Urinary bladder (tissue), 4 donors: Measurements from ENCODE around the gene FOXO3B. TPM values are rescaled to one million over a fixed set of nuclear protein-coding genes. Genes with fewer than 3 reads are reported as not detected.
"Not testable (repeated sequence)": the region's sequence is repeated elsewhere in the genome, so short reads cannot be mapped to it uniquely, and the experiment has no call there.

Source experiments
- DNase-seq: peaks from one replicate; pipeline ENCODE4 v3.0.0-alpha.2; 2015; ENCODE audit errors: extremely low spot score
- H3K27ac ChIP-seq: one replicate; pipeline ENCODE4 v1.5.1; 2013; ENCODE audit warnings: low read depth, mild to moderate bottlenecking, moderate library complexity
- H3K36me3 ChIP-seq: one replicate; pipeline ENCODE4 v1.6.1; 2013; ENCODE audit warnings: mild to moderate bottlenecking, moderate library complexity; ENCODE audit not compliant: insufficient read depth
- H3K4me1 ChIP-seq: one replicate; pipeline ENCODE4 v1.6.1; 2013; ENCODE audit warnings: mild to moderate bottlenecking, moderate library complexity; ENCODE audit not compliant: insufficient read depth
- H3K4me3 ChIP-seq: one replicate; pipeline ENCODE4 v1.5.1; 2013; ENCODE audit warnings: low read depth, low read length
- WGBS: extraction: QIAGEN DNeasy Blood & Tissue Kit; methylation state at CpG from one replicate; pipeline ENCODE4 v1.1.7; 2013; 5-methylcytosine and 5-hydroxymethylcytosine counted together
- polyA plus RNA-seq: library from polyadenylated mRNA; stranded (reverse); fragments of 200-250 nt; gene quantifications from one replicate; pipeline ENCODE4 v1.2.3, GENCODE V29; 2013
- total RNA-seq: library from RNA; depleted of rRNA; stranded (reverse); fragments of >200 nt; gene quantifications from one replicate; pipeline ENCODE4 v1.2.3, GENCODE V29; 2014
- donor health status: healthy with polysubstance abuse.
- donor health status: healthy.

FOXO3B gene
- total and polyA plus RNA-seq, 2 donors, result 3.0 to 6.1 TPM

DNA sequence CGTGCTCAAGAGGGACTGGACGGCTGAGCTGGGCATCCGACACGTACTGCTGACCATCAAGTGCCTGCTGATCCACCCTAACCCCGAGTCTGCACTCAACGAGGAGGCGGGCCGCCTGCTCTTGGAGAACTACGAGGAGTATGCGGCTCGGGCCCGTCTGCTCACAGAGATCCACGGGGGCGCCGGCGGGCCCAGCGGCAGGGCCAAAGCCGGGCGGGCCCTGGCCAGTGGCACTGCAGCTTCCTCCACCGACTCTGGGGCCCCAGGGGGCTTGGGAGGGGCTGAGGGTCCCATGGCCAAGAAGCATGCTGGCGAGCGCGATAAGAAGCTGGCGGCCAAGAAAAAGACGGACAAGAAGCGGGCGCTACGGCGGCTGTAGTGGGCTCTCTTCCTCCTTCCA lies 4.7 kb downstream of the FOXO3B start:
- WGBS, result 98% methylated on average over 29 of the region's 29 CpGs
- not testable (repeated sequence) for DNase-seq, H3K36me3 ChIP-seq, H3K4me1 ChIP-seq, H3K27ac ChIP-seq, H3K4me3 ChIP-seq

DNA sequence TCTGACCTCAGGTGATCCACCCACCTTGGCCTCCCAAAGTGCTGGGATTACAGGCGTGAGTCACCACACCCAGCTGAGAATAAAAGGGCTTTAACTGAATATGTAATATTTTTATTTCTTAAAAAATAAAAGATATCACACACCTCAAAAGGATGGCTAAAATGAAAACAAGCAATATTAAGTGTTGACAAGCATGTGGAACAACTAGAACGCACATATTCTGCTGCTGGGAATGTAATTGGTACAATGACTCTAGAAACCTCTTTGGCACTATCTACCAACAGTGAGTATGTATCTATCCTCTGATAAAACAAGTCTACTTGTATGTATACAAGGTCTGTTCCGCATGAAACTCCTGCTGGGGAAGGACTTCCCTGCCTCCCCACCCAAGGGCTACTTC lies 5.2 kb downstream of the FOXO3B start:
- not testable (repeated sequence) for H3K4me1 ChIP-seq, H3K4me3 ChIP-seq, DNase-seq, H3K27ac ChIP-seq, H3K36me3 ChIP-seq
- WGBS, result 97% methylated on average over 3 of the region's 3 CpGs

DNA sequence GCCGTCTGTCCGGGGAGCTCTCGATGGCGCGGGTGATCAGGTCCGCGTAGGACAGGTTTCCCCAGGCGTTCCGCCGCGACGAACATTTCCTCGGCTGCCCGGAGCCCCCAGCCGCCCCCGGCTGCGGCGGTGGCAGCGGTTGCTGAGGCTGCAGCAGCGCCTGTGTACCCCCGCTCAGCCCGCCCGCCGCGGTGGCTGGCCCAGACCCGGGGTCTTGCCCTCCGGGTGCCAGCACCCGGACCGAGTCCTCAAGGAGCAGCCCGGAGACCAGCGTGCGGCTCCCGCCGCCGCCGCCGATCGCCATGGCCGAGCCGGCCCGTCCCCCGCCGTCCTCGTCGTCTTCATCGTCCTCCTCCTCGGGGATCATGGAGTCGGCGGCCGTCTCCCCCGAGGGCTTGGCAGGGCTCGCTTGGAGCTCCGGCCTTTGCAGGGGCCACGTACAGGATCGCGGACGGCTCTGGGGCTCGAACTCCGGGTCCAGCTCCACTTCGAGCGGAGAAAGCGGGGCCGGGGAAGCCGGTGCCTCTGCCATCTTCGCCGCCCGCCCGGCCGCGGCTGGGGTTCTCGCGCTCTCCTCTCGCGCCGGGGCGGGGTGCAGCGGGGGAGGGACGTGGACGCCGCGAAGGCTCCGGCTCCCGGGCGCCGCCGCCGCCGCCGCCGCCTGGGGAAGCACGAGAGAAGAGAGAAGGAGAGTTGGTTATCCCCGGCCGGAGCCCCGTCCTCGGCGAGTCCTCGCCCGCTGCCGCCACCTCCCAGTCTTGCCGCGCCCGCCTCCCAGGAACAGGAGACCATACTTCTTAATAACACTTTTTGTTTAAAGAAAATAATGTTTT lies 9.5 kb downstream of the FOXO3B start:
- 96% methylated on average over 81 of the region's 102 CpGs for WGBS
- DNase-seq, H3K27ac ChIP-seq, H3K4me1 ChIP-seq, H3K4me3 ChIP-seq, H3K36me3 ChIP-seq: not testable (repeated sequence)

DNA sequence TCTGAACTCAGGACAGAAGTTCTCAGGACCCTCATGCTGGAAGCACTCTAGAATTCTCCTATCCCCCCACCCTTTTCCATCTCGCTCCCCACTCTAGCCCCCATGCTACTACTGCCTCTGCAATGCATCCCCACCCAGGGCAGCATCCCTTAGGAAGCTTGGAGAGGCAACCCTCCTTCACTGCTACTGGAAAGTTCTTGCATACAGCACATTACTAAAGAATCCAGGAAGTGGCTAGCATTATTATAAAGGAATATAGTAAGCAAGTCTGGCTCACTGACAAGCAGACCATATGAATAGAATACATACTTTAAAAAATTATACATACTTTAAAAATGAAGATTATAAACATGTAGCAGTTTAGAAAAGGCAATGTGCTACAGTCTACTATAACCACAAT lies 13.5 kb downstream of the FOXO3B start:
- not testable (repeated sequence) for H3K27ac ChIP-seq, H3K36me3 ChIP-seq, H3K4me1 ChIP-seq, DNase-seq, H3K4me3 ChIP-seq
- 98% methylated on average over 1 of the region's 1 CpG for WGBS

DNA sequence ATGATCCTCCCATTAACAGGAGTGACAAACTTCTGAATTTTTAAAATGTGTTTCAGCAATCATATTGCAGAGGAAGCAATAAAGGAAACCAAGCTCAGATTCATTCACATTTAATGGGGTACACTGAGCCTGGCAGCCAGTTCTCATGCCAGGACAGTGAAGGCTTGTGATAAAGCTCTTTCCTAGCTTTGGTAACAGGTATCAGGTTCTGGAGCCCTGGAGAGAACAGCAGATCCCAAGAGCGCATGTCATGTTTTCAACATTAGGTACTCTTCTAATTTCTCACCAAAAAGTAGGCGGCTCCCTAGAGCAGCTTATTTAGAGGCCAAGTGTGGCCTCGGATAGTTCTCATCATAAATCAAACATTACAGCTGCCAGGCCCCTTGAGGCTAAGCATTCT lies 14.6 kb downstream of the FOXO3B start:
- not testable (repeated sequence) for H3K36me3 ChIP-seq, H3K4me3 ChIP-seq, H3K27ac ChIP-seq, H3K4me1 ChIP-seq, DNase-seq
- WGBS, result 99% methylated on average over 3 of the region's 3 CpGs

DNA sequence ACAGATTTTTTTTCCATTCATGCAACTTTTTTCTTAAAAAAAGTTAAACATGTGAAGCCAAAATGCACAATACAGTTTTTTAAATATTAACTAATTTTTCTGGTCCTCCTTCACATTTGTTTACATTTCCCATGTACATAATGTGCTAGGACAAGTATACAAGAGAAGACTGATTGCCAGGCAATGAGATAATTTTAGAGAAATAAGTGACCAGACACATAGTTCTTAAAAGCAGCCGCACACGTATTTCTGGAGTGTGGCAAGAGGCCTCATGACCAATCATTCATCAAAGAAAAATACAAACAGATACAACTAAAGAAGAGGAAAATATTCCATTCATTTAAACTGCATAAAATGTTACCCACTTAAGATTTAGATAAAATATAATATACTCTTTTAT lies 15.8 kb downstream of the FOXO3B start:
- 100% methylated on average over 2 of the region's 2 CpGs for WGBS

DNA sequence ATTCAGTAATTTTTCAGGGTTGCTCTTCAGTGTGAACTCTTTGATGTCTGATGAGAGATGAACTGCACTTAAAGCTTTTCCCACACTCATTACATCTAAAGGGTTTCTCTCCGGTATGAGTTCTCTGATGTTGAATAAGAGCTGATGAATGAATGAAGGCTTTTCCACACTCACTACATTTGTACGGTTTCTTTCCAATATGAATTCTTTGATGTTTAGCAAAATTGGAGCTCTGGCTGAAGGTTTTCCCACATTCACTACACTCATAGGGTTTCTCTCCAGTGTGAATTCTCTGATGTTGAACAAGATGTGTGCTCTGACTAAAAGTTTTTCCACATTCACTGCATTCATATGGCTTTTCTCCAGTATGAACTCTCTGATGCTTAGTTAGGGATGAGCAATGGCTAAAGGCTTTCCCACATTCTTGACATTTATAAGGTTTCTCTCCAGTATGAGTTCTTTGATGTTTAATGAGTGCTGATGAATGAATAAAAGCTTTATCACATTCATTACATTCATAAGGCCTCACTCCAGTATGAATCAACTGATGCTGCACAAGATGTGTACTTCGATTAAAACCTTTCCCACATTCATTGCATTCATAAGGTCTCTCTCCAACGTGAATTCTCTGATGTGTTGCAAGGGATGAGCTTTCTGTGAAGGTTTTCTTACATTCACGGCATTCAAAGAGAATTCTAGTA lies 20.0 kb downstream of the FOXO3B start:
- DNase-seq, H3K4me1 ChIP-seq, H3K27ac ChIP-seq, H3K36me3 ChIP-seq, H3K4me3 ChIP-seq: not testable (repeated sequence)
- WGBS, result 95% methylated on average over 5 of the region's 5 CpGs

More for the DNA sequence above, 15.8 kb downstream of the FOXO3B start:
- not testable (repeated sequence) for H3K4me1 ChIP-seq, H3K4me3 ChIP-seq, DNase-seq, H3K27ac ChIP-seq, H3K36me3 ChIP-seq

DNA sequence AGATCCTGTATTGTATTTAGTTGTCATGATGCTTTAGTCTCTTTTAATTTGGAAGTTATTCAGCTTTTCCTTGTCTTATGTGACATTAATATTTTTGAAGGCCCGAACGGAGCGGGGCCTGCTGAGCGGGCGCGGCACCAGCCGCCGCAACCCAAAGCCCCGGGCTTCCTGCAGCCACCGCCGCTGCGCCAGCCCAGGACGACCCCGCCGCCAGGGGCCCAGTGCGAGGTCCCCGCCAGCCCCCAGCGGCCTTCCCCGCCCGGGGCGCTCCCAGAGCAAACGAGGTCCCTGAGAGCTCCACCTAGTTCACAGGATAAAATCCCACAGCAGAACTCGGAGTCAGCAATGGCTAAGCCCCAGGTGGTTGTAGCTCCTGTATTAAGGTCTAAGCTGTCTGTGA lies 32.0 kb downstream of the FOXO3B start:
- not testable (repeated sequence) for H3K4me1 ChIP-seq, H3K27ac ChIP-seq, DNase-seq, H3K36me3 ChIP-seq, H3K4me3 ChIP-seq
- WGBS, result 51% methylated on average over 23 of the region's 23 CpGs

DNA sequence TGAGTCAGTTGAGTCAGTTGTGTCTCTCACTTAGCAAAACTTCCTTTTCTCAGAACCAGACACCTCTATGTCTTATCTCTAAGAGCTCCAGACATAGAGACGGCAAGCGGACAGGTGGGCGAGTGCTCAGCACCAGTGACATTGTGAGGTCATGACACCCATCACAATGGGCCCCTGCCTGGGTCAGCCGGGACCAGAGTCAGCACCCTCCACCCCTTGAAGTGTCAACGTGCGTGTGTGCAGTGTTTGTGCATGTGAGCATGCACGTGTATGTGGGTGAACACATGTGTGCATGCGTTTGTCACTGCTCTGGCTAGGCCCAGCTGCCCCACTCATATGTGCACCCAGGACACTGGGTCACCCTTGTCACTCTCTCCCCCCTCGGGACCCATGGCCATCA lies 37.8 kb downstream of the FOXO3B start, which contains the start of gene TBC1D28:
TBC1D28 (minus strand) TSS at position 101 of the 400 bp plus-strand sequence. CDS start 3,039 bp downstream, outside the sequence.
- H3K4me1 ChIP-seq, DNase-seq, H3K4me3 ChIP-seq, H3K27ac ChIP-seq, H3K36me3 ChIP-seq: not testable (repeated sequence)
- WGBS, result 90% methylated on average over 9 of the region's 9 CpGs

DNA sequence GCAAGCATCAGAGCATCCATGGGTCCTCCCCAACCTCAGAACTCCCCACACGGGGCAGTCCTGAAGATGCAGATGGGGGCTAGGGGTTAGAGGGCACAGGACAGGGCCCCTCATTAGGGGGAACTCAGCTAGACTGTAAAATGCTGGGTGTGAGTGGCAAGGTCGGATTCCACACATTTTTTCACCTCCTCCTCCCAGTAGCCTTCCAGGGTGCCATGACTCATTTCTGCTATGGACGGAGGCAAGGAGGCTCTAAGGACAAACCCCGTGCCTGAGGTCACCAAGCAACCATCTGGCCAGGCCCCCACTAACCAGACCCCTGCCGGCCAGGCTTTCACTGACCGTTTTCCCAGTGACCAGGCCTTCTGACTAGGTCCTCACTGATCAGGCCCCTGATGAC lies 39.0 kb downstream of the FOXO3B start:
- H3K4me3 ChIP-seq, H3K36me3 ChIP-seq, DNase-seq, H3K27ac ChIP-seq, H3K4me1 ChIP-seq: not testable (repeated sequence)
- 75% methylated on average over 4 of the region's 6 CpGs for WGBS

DNA sequence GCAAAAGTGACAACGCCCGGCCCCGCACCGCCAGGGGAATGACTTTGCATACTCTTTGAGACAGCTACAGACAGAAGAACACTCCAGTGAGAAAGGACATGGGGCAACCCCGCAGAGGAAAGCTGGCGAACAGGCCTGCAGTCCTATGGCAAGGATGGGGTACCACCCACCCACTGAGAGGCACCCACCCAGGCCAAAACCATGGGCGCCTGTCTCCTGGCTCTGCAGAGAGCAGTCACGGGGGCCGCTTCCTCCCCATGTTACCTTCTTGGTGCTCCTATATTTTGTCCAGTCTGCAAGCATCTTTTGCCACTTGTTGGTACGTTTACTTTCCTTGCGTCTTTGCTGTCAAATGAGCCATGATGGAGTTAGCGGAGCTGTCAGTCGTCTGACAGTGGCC lies 43.8 kb downstream of the FOXO3B start:
- not testable (repeated sequence) for H3K4me3 ChIP-seq, DNase-seq, H3K36me3 ChIP-seq, H3K27ac ChIP-seq, H3K4me1 ChIP-seq
- WGBS, result 93% methylated on average over 13 of the region's 13 CpGs

DNA sequence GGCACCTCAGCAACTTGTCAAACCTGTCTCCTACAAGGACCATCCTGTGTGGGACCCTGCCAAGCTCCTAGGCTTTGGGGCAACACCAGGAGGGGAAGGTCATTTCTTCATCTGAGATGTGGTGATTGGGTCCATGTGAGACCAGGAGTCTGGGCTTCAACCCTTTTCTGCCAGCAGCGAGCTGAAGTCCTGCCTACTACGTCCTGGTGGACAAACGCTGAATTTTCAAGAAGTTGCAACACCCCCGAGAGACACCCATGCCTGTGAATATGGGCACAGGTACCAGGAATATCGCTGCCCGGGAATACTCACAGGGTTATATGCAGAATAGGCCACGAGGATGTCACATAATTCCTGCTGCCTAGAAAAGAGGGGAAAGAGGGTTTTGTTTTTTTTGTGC lies 45.9 kb downstream of the FOXO3B start:
- 73% methylated on average over 7 of the region's 7 CpGs for WGBS
- not testable (repeated sequence) for H3K4me3 ChIP-seq, H3K27ac ChIP-seq, H3K36me3 ChIP-seq, H3K4me1 ChIP-seq, DNase-seq

DNA sequence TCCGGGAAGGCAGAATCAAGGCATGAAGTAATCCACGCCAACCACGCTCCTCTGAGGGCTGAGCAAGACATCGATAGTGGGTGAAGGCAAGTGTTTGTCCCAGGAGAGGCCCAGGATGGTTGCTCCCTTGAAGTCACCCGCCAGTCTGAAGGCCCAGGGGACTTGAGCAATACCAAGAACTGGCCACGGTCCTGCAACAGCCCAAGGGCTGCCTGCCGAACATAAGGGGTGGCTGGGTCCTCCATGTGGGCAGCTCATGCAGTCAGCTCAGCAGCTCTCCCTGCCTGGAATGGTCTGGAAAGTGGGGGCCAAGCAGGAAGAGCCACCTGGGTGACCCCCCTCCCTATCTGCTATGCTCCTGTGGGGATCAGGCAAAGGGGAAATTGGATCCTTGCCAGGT lies 46.3 kb downstream of the FOXO3B start:
- not testable (repeated sequence) for DNase-seq

More for the DNA sequence above, 46.3 kb downstream of the FOXO3B start:
- not testable (repeated sequence) for H3K4me3 ChIP-seq, H3K27ac ChIP-seq, H3K36me3 ChIP-seq, H3K4me1 ChIP-seq
- WGBS, result 80% methylated on average over 5 of the region's 7 CpGs
